Measurements from ENCODE around the gene SLX4IP.

DNA sequence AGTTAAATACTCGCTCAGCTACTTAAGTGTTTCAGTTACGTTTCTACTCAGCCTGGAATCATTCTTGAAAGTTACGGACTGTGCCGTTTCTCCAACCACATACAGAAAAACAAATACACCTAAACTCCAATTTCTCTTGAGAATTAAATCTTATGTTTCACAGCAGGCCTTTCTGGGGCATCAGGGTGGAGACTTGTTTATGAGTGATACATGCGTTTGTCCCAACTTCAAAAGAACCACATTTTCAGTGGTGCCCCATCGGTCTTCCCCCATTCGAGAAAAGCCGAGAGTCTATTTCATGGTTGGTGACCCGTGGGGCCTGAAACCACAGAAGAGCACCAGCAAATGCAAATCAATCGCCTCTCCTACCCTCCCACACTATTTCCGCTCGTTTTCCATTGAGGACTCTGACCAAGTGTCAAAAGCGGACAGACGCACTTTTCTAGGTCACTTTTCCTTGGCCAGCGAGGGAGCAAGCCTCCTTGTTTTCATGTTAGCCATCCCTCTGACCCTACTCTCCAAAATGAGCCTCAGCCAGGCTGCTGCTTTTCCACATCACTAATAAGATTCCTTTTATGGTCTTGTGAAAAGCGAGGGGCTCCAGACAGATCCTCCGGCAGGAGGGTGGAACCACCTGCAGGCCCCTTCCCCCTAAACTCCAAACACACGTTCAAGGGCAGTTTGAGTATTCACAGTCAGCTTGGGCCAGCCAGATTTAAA, 235.6 kb downstream of the SLX4IP start:
- TF ChIP-seq POLR2AphosphoS5 (IDR thresholded peaks at IDR 0.05; ENCODE audit: insufficient read depth, low read depth, low read length) (no peak), EZH2 (IDR thresholded peaks at IDR 0.05; ENCODE audit: borderline replicate concordance, low read depth, low read length, severe bottlenecking) (no peak), CTCF (IDR thresholded peaks at IDR 0.05; ENCODE audit: extremely low read depth in 1 of 2, insufficient read depth in 1 of 2, low read depth in 1 of 2, low read length in 2 of 2) (no peak)
